Measurements from ENCODE around the gene CDADC1.
"Not testable (repeated sequence)": the region's sequence is repeated elsewhere in the genome, so short reads cannot be mapped to it uniquely, and the experiment has no call there.

The CDADC1 gene

DNA sequence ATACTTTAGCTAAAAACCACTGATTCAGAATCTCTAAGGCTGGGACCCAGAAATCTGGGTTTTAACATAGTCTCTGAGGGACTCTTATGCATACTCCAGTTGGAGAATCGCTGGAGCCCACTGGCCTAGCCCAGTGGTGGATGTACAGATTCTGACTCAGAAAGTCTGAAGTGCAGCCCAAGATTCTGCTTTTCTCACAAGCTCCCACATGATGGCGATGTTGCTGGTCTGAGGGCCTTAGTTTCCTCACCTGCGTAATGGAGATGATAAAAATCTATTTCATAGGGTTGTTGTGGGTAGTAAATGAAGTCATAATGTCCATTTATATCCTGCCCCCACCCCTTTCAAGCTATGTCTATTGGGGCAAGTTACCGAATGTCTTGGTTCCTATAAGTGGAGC is 7.7 kb upstream of the CDADC1 start:
- no peak for DNase-seq

DNA sequence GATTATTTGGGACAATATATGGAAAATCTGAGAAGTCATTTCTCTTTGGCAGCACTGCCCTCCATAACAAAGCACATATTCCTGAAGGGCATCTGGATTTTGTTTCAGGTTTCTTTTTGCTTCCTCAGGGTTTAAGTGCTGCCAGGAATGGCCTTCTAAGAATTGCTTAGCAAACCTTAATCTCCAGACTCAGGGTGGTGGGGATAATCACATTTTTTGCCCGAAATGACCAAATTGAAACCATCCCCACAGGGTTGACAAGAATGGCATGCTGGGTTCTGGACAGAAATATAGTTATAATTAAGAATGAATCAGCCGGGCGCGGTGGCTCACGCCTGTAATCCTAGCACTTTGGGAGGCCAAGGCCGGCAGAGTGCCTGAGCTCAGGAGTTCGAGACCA is 6.4 kb upstream of the CDADC1 start:
- DNase-seq, result no peak

DNA sequence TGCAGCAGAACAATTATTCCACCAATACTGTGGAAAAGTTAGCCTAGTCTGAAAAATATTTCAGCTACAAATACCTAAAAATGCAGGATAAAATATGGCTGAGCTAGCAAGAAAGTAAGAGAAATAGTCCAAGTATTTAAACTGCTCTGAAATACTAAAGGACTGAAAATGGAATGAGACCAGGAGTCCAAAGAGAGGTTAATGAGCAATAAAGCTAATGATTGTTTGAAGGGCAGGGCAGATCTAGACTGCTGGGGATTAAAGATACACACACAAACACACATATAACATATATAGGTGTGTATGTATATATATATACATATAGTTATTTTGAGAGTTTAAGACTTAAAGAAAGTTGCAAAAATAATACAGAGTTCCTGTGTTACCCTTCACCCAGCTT is 2.6 kb upstream of the CDADC1 start:
- DNase-seq, result no peak

DNA sequence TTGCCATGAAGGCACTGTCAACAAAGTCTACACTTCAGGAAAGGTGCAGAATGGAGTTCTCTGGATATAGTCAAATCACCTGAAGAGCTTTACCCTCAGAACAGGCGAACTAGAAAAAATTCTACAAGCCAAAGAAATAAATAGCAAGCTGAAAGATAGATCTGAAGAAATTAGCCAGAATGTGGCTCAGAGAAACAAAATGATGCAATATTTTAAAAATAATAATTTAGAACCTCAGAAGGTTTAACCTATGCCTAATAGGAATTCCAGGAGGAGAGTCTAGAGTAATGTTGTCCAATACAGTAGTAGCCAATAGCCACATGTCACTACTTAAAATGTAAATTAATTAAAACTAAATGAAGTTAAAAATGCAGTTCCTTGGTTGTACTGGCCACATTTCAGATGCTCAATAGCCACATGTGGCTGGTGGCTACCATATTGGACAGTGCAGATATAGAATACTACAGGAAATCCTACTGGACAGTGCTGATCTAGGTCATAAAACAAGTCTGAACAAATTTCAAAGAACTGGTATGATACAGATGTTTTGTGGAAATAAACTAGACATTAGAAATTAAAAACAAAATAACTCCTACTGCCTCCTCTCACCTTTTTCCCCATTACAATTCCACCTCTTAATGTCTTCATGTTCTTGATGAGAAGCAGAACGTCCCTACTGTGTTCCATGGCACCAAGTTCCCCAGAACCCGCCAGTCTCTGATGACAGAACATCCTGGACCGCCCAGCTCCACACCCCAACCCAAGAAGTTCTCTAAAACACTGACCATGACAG is 679 bp upstream of the CDADC1 start:
- DNase-seq, result no peak

DNA sequence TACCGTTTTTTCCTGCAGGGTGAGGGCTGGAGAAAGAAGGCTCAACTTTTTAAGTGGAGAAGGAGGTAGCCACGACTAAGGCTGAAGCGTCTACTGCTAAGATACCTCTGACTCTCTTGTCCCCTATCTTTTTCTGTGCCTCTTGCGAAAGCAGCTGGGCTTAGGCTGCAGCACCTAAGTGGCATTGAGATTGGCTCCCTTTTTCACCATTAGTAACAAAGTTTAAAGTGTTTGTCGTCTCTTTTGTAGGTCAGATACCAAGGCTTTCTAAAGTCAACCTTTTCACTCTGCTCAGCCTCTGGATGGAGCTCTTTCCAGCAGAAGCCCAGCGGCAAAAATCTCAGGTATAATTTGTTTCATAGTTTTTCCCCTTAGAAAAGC is 887 bp downstream of the CDADC1 start:
- no peak for DNase-seq

DNA sequence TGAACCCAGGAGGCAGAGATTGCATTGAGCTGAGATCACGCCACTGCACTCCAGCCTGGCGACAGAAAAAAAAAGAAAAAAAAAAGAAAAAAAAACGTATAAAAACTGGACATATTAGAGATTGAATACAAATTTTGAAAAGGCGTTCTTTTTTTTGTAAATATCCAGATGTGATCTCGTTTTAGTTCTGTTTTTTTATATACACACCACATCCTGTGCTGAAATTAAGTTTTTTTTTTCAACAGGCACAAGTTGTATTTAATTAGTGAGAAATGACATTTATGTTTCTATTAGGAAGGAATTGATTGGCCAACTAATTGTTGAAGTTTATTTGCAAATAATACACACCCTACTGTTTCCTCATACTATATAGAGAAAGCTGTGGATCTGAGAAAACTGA is 3.6 kb downstream of the CDADC1 start:
- DNase-seq, result no peak

DNA sequence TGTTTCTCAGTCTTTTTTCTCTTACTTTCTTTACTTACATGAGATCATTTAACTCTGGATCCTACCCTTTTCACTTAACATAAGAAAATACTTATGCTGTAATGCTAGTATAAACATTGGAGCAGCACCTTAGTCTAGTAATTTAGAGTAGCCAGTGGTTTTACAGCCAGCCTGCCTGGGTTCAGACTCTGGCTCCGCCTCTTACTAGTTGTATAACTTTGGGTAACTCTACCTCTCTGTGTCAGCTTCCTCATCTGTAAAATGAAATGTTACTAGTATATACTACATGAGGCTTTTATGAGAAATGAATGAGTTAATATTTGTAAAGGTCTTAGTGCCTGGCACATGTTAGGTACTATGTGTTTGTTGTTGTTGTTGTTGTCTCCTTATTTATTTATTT is 5.6 kb downstream of the CDADC1 start:
- no peak for DNase-seq

DNA sequence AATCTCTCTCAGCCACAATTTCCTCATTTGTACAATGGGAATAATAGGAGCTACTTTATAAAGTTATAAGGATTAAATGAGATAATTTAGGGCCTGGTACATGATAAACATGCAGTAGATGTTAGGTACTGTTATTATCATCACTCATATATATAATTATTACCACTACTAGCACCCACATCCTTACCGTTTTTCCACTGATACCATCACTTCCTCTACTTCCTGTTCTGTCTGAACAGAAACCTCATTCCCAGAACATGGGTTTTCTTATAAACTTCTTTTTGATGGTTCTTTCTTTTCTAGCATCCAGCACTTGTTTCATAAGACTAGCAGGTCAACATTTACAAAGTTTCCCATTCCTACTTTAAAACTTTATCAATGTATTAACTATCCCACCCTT is 6.3 kb downstream of the CDADC1 start:
- DNase-seq, result no peak

DNA sequence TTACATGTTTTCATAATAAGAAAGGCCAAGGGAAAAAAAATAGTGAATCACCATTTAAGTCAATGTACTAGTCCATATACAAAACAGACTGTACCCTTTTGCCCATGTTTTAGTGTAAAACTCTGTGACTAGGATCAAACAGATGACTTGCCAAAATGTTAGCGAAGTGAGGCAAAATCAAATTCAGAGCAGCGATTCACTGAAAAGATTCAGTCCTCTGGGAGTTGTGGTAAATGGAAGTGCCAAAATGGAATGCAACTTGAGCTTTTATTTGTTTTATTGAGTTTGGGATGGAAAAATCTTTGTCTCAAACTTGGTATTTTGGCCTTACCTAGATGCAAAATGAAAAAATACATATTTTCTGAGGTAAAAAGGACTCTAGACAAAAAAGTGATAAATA is 9.1 kb downstream of the CDADC1 start:
- no peak for DNase-seq

DNA sequence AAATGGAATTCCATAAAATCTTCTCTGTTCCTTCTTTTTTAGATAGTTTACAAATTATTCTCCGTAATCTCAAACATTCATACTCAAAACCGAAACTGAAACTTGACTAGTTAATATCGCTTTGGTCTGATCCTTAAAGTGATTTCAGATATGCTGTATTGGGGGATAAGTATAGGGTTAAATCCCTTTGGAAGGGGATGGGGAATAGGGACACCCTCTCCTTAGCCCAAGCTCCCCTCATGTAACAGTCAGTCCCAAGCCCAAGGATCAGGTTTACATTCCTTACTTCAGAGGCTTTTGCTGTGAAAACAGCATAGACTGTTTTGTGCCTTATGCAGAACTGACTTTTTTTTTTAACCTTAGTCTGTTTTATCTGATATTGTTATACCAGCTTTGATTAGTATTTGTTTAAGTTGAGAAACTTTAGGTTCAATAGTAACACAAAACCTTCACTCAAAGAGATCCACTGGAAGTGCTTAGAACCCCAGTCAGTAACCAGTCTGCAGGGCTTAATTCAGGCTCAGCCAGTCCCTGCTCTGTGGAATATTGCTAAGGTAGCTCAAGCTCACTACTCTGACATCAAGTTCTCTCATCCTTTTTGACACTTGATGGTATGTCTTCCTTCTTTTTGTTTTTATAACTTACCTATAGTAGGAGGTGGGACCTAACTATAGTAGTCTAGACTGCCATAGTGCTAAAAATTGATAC is 10.5 kb downstream of the CDADC1 start:
- no peak for DNase-seq

DNA sequence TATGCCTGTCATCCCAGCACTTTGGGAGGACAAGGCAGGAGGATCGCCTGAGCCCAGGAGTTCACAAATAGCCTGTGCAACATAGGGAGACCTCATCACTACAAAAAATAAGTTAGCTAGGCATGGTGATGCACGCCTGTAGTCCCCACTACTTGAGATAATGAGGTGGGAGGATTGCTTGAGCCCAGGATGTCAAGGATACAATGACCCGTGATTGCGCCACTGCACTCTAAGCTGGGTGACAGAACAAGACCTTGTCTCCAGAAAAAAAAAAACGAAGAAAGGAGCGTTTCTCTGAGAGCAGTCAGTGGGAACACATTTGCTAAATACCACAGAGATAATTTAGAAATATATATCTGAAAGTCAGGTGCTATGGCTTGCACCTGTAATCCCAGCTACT is 11.9 kb downstream of the CDADC1 start:
- no peak for DNase-seq

DNA sequence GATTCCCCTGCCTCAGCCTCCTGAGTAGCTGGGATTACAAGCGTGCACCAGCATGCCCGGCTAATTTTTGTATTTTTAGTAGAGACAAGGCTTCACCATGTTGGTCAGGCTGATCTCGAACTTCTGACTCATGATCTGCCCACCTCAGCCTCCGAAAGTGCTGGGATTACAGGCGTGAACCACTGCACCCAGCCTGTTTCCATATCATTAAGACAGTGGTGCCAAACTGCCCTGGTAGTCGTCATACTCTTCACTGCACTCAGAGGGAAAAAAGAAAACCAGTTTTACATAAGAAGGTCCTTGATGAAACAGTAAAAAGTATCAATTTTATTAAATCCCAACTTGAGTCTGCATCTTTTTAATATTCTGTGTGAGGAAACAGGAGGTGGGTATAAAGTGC is 14.9 kb downstream of the CDADC1 start:
- no peak for DNase-seq

DNA sequence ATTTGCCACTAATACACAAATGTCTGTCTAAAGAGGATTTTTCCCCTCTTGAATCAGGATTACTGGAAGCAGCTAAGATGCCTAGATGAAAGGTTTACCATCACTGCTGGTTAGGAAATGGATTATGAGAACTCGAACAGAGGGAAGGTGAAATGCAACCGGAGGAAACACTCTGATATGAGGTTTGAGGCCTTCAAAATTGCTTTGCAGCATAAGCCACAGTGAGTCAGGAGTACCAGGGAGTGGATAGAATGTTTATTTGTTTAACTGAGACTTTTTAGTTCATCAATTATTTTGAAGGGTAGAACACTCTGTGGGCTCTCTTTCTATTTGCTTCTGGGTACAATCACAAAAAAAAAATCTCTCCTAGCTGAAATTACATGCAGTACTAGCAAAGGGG is 18.1 kb downstream of the CDADC1 start:
- DNase-seq, result no peak

DNA sequence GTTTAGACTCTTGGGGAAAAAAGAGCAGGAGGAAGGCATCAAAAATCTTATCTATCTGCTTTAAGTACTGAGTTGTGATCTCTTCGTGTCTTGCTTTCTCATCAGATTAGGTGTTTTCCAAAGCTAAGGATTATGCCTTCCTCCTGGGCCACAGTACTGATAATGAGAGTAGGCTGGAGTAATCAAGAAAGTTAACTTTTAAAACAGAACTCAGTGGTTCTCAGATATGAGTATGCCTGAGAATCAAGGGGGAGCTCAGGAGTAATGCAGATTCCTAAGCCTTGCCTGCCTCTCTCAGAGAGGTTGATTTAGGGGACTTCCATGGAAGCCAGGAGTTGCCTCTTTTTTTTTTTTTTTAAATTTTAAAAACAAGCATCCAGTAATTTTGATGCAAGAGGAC is 23.5 kb downstream of the CDADC1 start:
- no peak for DNase-seq

DNA sequence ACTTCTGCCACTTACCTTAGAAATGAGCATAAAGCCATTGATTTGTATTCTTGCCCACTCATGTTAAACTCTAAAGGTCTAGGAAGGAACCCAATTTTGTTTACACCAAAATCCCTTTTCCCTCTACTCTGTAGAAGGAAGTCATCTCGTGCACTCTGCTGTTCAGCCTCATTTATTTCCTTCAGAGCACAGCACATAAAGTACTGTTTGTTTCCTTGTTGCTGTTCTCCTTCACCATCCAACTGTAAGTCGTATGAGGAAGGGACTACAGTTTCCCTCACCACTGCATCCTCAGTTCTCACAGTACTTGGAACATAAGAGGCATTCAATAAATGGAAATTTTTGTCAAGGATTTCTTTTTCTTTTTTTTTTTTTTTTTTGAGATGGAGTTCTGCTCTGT is 24.6 kb downstream of the CDADC1 start:
- no peak for DNase-seq

DNA sequence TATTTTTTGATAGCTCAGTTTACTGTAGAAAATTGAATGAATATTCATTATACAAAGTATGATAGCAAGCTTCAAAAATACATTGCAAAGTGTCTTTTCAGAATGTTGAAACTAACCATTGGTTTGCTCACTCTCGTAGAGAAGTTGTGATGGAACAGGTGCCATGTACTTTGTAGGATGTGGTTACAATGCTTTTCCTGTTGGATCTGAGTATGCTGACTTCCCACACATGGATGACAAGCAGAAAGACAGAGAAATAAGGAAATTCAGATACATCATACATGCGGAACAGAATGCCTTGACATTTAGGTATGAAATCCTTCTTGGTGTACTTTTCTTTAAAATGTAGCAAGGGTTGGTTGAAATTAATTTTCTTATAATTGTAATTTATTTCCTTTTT is 30.5 kb downstream of the CDADC1 start:
- DNase-seq, result no peak

DNA sequence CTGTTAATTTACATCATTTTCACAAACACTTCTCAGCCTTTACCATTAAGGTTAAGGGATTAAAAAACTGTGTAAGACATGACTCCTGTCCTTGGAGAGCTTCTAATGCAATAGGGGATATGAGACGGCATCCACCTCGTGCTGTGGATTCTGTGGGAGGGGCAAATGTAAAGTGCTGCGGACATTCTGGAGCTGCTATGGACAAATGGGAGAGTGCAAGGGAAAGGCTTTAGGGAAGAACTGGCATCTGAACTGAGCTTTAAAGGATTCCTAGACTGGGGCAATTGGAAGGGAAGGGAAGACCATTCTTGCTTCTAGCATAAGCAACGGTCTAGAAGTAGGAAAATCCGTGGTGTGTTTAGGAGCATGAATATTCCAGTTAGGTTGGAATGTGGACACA is 31.4 kb downstream of the CDADC1 start:
- DNase-seq, result no peak

DNA sequence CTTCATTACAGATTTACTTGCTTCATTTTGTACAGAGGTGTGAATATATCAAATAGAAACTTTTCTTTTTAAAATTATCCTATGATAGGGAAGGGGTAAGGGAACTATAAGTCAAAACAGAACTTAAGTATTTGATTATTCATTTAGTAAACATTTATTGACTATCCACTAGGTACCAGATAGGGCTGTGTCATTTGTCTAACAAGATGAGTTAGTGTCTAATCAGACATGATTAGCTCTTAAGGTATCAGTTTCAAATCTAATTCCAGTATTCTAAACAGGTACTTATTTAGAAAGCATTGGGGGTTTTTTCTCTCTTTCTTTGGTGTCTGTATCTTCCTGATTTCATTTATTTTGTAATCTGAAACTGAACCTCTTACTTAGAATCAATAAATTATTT is 32.2 kb downstream of the CDADC1 start:
- DNase-seq, result no peak

DNA sequence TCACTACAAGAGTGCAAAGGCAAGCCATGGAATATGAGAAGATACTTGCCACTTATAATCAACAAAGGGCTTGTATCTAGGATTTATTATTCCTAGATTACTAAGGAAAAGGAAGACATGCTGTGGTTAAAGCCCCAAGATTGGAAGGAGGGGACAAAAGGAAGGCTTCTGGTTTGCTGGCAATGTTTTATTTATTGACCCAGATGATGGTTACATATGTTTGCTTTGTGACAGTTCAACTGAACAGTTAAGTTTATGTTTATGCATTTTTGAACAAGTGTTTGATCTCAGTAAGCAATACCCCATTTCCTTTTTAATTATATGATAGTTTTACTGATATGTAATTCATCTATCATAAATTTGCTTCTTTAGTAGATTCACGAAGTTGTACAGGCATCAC is 40.3 kb downstream of the CDADC1 start:
- no peak for DNase-seq

DNA sequence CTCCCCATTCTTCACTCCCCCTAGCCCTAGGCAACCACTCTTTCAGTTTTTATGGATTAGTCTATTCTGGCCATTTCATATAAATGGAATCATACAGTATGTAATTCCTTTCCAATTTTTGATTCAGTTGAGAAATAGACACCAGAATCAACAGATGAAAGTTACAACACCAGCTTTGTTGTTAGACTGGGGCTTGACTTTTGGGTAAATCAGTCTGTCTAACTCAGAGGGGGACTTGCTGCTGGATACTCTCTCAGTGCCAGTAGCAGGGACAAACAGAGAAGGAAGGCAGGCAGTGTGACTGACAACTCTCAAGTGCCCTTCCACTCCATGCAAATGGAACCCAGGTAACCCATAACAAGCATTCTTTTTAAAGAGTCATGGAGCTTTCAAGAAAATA is 40.7 kb downstream of the CDADC1 start:
- no peak for DNase-seq

DNA sequence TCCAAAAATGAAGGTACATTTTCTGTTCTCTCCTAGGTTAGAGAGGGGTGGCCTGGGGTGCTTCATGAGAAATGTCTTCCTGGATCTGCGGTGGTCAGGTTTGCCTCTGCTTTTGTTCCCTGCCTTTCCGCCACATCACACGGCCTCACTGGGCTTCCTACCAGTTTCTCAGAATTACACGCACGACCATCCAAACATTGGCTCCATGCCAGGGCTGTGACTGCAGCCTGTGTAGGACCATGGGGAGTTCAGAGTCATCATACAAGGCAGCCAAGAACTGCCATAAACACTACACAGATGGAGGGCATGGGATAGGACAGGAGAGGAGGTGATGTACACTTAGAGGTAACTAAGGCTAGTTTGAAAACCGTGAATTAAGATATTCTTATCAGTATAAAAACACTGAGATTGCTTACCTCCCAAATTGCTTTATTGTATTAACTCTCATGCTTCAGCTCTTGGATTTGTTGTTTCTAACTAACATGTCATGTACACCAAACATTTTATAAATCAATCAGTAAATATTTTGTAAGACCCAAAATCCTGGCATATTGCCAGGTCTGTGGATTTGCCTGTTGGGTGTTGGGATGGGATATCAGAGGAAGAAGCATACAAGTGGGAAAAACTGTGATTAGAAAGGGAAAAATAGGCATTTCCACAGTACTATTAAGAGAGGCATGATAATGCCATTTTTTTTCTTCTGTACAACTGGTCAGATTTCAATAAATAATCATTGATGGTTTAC is 45.2 kb downstream of the CDADC1 start:
- peak; percentile 74 for DNase-seq

DNA sequence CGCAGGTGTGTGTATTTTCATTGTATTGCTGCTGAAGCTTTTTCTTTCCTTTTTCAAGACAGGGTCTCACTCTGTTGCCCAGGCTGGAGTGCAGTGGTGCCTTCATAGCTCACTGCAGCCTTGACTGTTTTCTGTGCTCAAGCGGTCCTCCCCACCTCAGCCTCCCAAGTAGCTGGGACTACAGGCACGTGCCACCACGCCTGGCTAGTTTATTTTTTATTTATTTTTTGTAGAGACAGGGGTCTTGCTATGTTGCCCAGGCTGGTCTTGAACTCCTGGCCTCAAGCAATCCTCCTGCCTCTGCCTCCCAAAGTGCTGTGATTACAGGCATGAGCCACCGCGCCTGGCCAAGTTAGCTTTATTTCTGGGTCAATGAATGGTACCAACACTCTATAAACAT is 47.0 kb downstream of the CDADC1 start:
- DNase-seq, result not testable (repeated sequence)

DNA sequence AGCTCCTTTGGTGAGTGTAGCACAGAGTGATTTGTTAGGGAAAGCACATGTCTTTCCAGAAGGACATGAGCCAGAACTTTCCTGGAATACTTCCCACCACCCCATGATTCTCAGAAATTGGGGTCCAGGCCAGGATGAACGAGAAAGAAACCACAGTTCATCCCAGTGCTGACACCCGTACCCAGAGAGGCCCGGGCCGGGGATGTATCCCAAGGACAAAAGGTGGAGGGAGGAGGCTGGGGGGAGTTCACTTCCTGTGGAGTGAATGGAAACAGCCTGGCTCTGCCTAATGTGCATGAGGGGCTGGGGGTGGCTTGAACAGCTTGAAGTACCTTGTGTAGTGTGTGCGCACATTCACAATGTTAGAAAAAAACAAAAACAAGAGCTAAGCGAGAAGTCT is 47.5 kb downstream of the CDADC1 start:
- no peak for DNase-seq

DNA sequence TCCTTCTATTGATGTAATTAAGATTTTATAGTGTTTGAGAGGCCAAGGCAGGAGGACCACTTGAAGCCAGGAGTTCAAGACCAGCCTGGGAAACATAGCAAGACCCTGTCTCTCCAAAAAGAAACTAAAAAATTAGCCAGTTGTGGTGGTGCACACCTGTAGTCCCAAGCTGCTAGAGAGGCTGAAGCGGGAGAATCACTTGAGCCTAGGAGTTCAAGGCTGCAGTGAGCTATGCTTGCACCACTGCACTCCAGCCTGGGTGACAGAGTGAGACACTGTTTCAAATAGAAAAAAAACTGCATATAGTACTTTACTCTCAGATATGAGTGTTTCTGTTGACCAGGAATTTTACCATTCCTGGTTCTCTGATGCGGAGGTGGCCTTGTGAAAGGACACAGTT is 48.9 kb downstream of the CDADC1 start:
- DNase-seq, result no peak
